Ascending aorta (tissue), 2 donors: ENCODE measurements around the gene HSPA12A. TPM values are rescaled to one million over a fixed set of nuclear protein-coding genes. Genes with fewer than 3 reads are reported as not detected.

ENCODE experiments used
- DNase-seq, 2 donors: peaks; one replicate each; pipeline ENCODE4 v3.0.0-alpha.2; 2019; ENCODE audit warnings: low spot score in 2 of 2
- H3K27ac ChIP-seq, 2 donors: fragments of 200-600 bp; sonication (generic); one replicate each; pipeline ENCODE4 v1.5.1; 2016 to 2017; ENCODE audit warnings: mild to moderate bottlenecking in 1 of 2
- H3K27me3 ChIP-seq: fragments of 200-600 bp; sonication (generic); one replicate; pipeline ENCODE4 v1.5.1; 2017
- H3K36me3 ChIP-seq, 2 donors: fragments of 200-600 bp; sonication (generic); one replicate each; pipeline ENCODE4 v1.5.1; 2016
- H3K4me1 ChIP-seq, 2 donors: fragments of 200-600 bp; sonication (generic); one replicate each; pipeline ENCODE4 v1.5.1; 2016 to 2017; ENCODE audit warnings: mild to moderate bottlenecking in 1 of 2
- H3K4me3 ChIP-seq, 2 donors: fragments of 200-600 bp; sonication (generic); one replicate each; pipeline ENCODE4 v1.5.1; 2016 to 2017; ENCODE audit warnings: mild to moderate bottlenecking in 1 of 2
- H3K9me3 ChIP-seq, 2 donors: fragments of 200-600 bp; sonication (generic); one replicate each; pipeline ENCODE4 v1.5.1; 2016
- intact Hi-C: fragments of 100-400 bp; cut with DNase I; formaldehyde crosslinking; loops from one replicate; pipeline ENCODE4 v1.15.1; 2023
- total RNA-seq: library from RNA; depleted of rRNA; stranded (reverse); fragments of >200 nt; gene quantifications from one replicate; pipeline ENCODE4 v1.1.0, GENCODE V29; 2016
- TF ChIP-seq, protein P1 (sequence below), 3 experiments: fragments of 200-600 bp in 2 of 3; fragments of 450-650 bp in 1 of 3; sonication (generic) in 2 of 3; IDR thresholded peaks; one replicate each; pipeline ENCODE4 v1.5.1; 2016 to 2019; ENCODE audit warnings: antibody characterized with exemption in 3 of 3, mild to moderate bottlenecking in 1 of 3, moderate library complexity in 1 of 3

The HSPA12A gene
- total RNA-seq, 1 donor from 2014 or later, result 5.5 TPM

DNA sequence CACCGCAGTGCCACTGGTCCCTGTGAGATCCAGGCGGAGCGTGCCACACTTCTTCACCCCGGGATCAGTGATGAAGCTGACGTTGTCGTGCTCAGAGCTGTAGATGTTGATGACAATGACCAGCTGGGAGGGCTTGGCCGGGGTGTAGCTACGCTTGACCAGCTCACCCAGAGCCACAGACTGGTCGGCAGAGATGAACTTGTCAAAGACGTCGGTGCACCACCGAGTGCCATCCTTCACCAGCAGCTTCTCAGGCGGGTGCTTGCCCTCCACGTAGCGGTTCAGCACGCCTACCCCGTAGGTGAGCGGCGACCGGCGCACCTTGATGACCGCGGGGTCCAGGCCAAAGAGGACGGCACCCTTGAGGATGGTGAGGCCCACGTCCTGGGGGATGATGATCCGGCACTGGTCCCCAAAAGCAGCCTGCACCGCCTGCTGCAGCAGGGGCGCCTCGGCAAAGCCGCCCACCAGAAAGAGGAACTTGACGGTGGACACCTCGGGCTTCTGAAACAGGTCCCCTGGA lies 67.4 kb downstream of the HSPA12A start:
- Histone ChIP-seq H3K4me1 (no peaks in the 10 kb centered on the region), H3K27ac (no peak overlapping the region), H3K9me3 (no peaks in the 10 kb centered on the region), H3K4me3 (no peak overlapping the region), H3K27me3 (no peaks in the 10 kb centered on the region), H3K36me3 (peaks cover 0 to 37% of the 10 kb centered on the region in 2 donors)
- intact Hi-C loops, result no loop called here
- TF ChIP-seq, protein P1, sequence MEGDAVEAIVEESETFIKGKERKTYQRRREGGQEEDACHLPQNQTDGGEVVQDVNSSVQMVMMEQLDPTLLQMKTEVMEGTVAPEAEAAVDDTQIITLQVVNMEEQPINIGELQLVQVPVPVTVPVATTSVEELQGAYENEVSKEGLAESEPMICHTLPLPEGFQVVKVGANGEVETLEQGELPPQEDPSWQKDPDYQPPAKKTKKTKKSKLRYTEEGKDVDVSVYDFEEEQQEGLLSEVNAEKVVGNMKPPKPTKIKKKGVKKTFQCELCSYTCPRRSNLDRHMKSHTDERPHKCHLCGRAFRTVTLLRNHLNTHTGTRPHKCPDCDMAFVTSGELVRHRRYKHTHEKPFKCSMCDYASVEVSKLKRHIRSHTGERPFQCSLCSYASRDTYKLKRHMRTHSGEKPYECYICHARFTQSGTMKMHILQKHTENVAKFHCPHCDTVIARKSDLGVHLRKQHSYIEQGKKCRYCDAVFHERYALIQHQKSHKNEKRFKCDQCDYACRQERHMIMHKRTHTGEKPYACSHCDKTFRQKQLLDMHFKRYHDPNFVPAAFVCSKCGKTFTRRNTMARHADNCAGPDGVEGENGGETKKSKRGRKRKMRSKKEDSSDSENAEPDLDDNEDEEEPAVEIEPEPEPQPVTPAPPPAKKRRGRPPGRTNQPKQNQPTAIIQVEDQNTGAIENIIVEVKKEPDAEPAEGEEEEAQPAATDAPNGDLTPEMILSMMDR (IDR thresholded peaks at IDR 0.05), result no peak
- no peak for DNase-seq

GRCh38 chr10:116673866-116674265 lies 68.5 kb downstream of the HSPA12A start:
- H3K9me3 ChIP-seq, result no peaks in the 10 kb centered on the region
- no peaks in the 10 kb centered on the region for H3K27me3 ChIP-seq
- H3K4me3 ChIP-seq, result no peak overlapping the region
- DNase-seq, result no peak
- intact Hi-C loops, result no loop called here
- H3K27ac ChIP-seq, result no peak overlapping the region
- H3K36me3 ChIP-seq, result peaks cover 0 to 33% of the 10 kb centered on the region in 2 donors
- H3K4me1 ChIP-seq, result no peaks in the 10 kb centered on the region
- TF ChIP-seq, protein P1 (IDR thresholded peaks at IDR 0.05), result no peak

- intact Hi-C loops, result no loop called here
- Histone ChIP-seq H3K4me3 (no peak overlapping the region), H3K9me3 (no peaks in the 10 kb centered on the region), H3K4me1 (no peaks in the 10 kb centered on the region), H3K27me3 (no peaks in the 10 kb centered on the region), H3K36me3 (peaks cover 0 to 33% of the 10 kb centered on the region in 2 donors), H3K27ac (no peak overlapping the region)
- DNase-seq, result no peak
- TF ChIP-seq, protein P1 (IDR thresholded peaks at IDR 0.05), result no peak
Observed at GRCh38 chr10:116672891-116673290, 69.5 kb downstream of the HSPA12A start.

- no peak for DNase-seq
- H3K27me3 ChIP-seq, result no peaks in the 10 kb centered on the region
- TF ChIP-seq, protein P1 (IDR thresholded peaks at IDR 0.05), result no peak
- no peaks in the 10 kb centered on the region for H3K9me3 ChIP-seq
- H3K4me3 ChIP-seq, result no peak overlapping the region
- intact Hi-C loops, result no loop called here
- no peak overlapping the region for H3K27ac ChIP-seq
- peaks cover 0 to 32% of the 10 kb centered on the region in 2 donors for H3K36me3 ChIP-seq
- peaks cover 0 to under 1% of the 10 kb centered on the region in 2 donors for H3K4me1 ChIP-seq
Observed at GRCh38 chr10:116671274-116671926, 71.0 kb downstream of the HSPA12A start.

DNA sequence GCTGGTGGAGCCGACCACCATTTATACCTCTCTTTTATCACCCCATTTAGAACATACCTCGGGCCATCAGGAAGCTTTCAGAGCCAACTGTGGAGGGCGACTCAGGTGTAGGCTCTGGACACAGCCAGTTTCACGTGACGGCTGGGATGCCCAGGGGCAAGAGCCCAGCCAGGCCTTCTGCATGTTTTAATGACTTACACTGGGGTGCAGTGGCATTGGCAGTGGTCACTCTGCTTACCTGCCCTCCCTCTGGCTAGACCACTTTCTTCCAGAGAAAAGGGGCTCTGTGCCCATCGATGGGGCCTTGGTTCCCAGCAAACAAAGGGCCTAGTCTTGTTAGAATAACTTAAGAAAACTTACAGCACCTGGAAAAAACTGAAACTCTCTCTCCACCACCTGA lies 71.7 kb downstream of the HSPA12A start:
- intact Hi-C loops, result no loop called here
- H3K27me3 ChIP-seq, result no peaks in the 10 kb centered on the region
- no peak overlapping the region for H3K27ac ChIP-seq
- H3K36me3 ChIP-seq, result peaks cover 0 to 27% of the 10 kb centered on the region in 2 donors
- DNase-seq, result no peak
- peaks cover 0 to 6% of the 10 kb centered on the region in 2 donors for H3K4me1 ChIP-seq
- no peak overlapping the region for H3K4me3 ChIP-seq
- H3K9me3 ChIP-seq, result no peaks in the 10 kb centered on the region
- TF ChIP-seq, protein P1 (IDR thresholded peaks at IDR 0.05), result no peak
